UCSD-AML1 (cell line): ENCODE measurements around the gene SPAAR.
"Not testable (repeated sequence)": the region's sequence is repeated elsewhere in the genome, so short reads cannot be mapped to it uniquely, and the experiment has no call there.

Experiments
- DNase-seq: peaks from one replicate; lab custom pipeline; 2025; ENCODE audit not compliant: unreplicated experiment; lab: John Stamatoyannopoulos, UW

SPAAR gene

GRCh38 chr9:35903049-35903448 is 6.2 kb upstream of the SPAAR start:
- no peak for DNase-seq

GRCh38 chr9:35904338-35904737 is 5.0 kb upstream of the SPAAR start:
- DNase-seq, result no peak

GRCh38 chr9:35905051-35905781 is 4.1 kb upstream of the SPAAR start:
- no peak for DNase-seq

- no peak for DNase-seq
Observed at GRCh38 chr9:35905912-35906679, 3.2 kb upstream of the SPAAR start, which contains the start of gene HRCT1. HRCT1 (plus strand) TSS chr9:35906202; CDS start chr9:35906288, 86 bp downstream.

- DNase-seq, result no peak
Observed at GRCh38 chr9:35906923-35907699, 2.2 kb upstream of the SPAAR start.

GRCh38 chr9:35907711-35908503 is 1.4 kb upstream of the SPAAR start:
- peak; percentile 74 for DNase-seq

GRCh38 chr9:35908504-35909125 is 675 bp upstream of the SPAAR start:
- no peak for DNase-seq

- DNase-seq, result no peak
Observed at GRCh38 chr9:35909687-35910612, 660 bp downstream of the SPAAR start.

GRCh38 chr9:35910613-35911359 is 1.5 kb downstream of the SPAAR start:
- DNase-seq, result peak; percentile 58

GRCh38 chr9:35911690-35912089 is 2.4 kb downstream of the SPAAR start:
- DNase-seq, result no peak

GRCh38 chr9:35912791-35913400 is 3.6 kb downstream of the SPAAR start:
- DNase-seq, result no peak

- not testable (repeated sequence) for DNase-seq
Observed at GRCh38 chr9:35913429-35913828, 4.1 kb downstream of the SPAAR start.

- DNase-seq, result no peak
Observed at GRCh38 chr9:35914301-35914807, 5.1 kb downstream of the SPAAR start.

- DNase-seq, result no peak
Observed at GRCh38 chr9:35915681-35916294, 6.5 kb downstream of the SPAAR start.

- no peak for DNase-seq
Observed at GRCh38 chr9:35917261-35917660, 8.0 kb downstream of the SPAAR start.

- no peak for DNase-seq
Observed at GRCh38 chr9:35918780-35919179, 9.5 kb downstream of the SPAAR start.

- no peak for DNase-seq
Observed at GRCh38 chr9:35919212-35920008, 10.1 kb downstream of the SPAAR start.
